Right lobe of liver (tissue), 6 donors: ENCODE data around the gene COMT. TPM values are rescaled to one million over a fixed set of nuclear protein-coding genes. Genes with fewer than 3 reads are reported as not detected.

ENCODE experiments used
- ATAC-seq, 4 donors: fragments of 200-7000 bp; cut with Tn5 transposase; one replicate each; pipeline ENCODE4 v1.9.1; 2020; ENCODE audit warnings: mild to moderate bottlenecking in 4 of 4, moderate library complexity in 4 of 4
- DNase-seq, 3 donors: peaks; one replicate each; pipeline ENCODE4 v3.0.0-alpha.2; 2020
- H3K27ac ChIP-seq, 3 donors: fragments of 200-600 bp; one replicate each; pipeline ENCODE4 v1.8.0; 2022
- H3K27me3 ChIP-seq, 2 donors: fragments of 200-600 bp; one replicate each; pipeline ENCODE4 v1.8.0; 2022
- H3K36me3 ChIP-seq, 4 donors: fragments of 200-600 bp; sonication (generic) in 1 of 4; one replicate each; pipeline versions ENCODE4 v1.5.1 to v1.8.0; 2017 to 2022; ENCODE audit warnings: control low read depth in 1 of 4
- H3K4me1 ChIP-seq, 4 donors: fragments of 200-600 bp; sonication (generic) in 1 of 4; one replicate each; pipeline versions ENCODE4 v1.5.1 to v1.8.0; 2017 to 2022; ENCODE audit warnings: control low read depth in 1 of 4
- H3K4me3 ChIP-seq, 3 donors: fragments of 200-600 bp; one replicate each; pipeline ENCODE4 v1.8.0; 2022
- H3K9me3 ChIP-seq, 4 donors: fragments of 200-600 bp; sonication (generic) in 1 of 4; one replicate each; pipeline versions ENCODE4 v1.5.1 to v1.8.0; 2017 to 2022; ENCODE audit warnings: control low read depth in 1 of 4
- POLR2A ChIP-seq: fragments of 450-650 bp; IDR thresholded peaks from one replicate; pipeline ENCODE4 v1.6.1; 2017; ENCODE audit warnings: antibody characterized with exemption, mild to moderate bottlenecking
- WGBS: methylation state at CpG from one replicate; pipeline ENCODE4 v1.1.6; 2018; ENCODE audit warnings: low coverage, low lambda C conversion rate; ENCODE audit not compliant: insufficient coverage; ENCODE audit errors: missing lambda C conversion rate; 5-methylcytosine and 5-hydroxymethylcytosine counted together
- intact Hi-C, 2 donors: fragments of 100-400 bp; cut with DNase I; formaldehyde crosslinking; loops; one replicate each; pipeline versions ENCODE4 v1.11.2 to v1.14.1; 2022
- total RNA-seq, 6 experiments: library from RNA; depleted of rRNA in 2 of 6; stranded (reverse); fragments of >200 nt in 2 of 6; fragmentation: NEBNext Ultra II Directional in 3 of 6; extraction: Animal tissue kit (Norgen Biotek cat#: 25700) in 3 of 6; gene quantifications; one replicate each; pipeline versions ENCODE4 v1.1.0 to v1.2.4, GENCODE V29; 2016 to 2023
- TF ChIP-seq, protein P1 (sequence below), 4 donors: fragments of 200-600 bp in 3 of 4; fragments of 450-650 bp in 1 of 4; IDR thresholded peaks; one replicate each; pipeline versions ENCODE4 v1.5.1 to v1.8.0; 2016 to 2022; ENCODE audit warnings: antibody characterized with exemption in 4 of 4, mild to moderate bottlenecking in 2 of 4
- donor health status: DM: no; HTN: yes; CAD: no.
- donor health status: DM: no; HTN: no; CAD: no.
- donor health status: DM: no; HTN: no; CAD: no.
- donor health status: DM: no; HTN: yes; CAD: no.
- donor health status: DM: no; HTN: yes; CAD: no.

The COMT gene
- total RNA-seq, 6 experiments from 2014 or later = 144 to 270 (median 200) TPM

DNA sequence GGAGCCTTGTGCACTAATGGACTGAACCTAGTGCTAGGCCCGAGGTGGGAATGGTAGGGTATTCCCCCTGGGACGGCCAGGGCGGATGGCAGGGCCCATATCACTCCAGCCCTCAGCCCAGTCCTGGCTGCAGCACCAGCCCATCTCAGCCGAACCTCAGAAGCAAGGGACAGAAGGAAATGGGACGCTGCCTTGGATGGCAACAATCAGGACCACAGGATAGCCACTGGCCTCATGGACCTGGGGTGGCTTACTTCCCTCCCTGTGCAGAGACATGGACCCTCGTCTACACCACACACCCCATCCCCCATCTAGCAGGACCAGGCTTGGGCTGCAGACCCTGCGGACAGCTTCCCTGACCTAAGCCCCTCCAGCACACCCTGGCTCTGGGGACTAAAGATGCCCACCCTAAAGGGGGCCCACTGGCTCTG is 50.9 kb downstream of the COMT start:
- peaks cover 0 to 13% (median 0%) of the 10 kb centered on the region in 4 donors for H3K4me1 ChIP-seq
- H3K27me3 ChIP-seq = no peaks in the 10 kb centered on the region
- DNase-seq = peak in 2 of 3 donors; percentile 9 to 28
- ATAC-seq = no peak
- no peaks in the 10 kb centered on the region for H3K36me3 ChIP-seq
- intact Hi-C loops = no loop called here
- H3K4me3 ChIP-seq = no peak overlapping the region
- H3K27ac ChIP-seq = peak overlapping the region in 1 of 3 donors; percentile 18
- WGBS = 100% methylated on average over 1 of the region's 7 CpGs
- H3K9me3 ChIP-seq = no peaks in the 10 kb centered on the region
- TF ChIP-seq, protein P1, sequence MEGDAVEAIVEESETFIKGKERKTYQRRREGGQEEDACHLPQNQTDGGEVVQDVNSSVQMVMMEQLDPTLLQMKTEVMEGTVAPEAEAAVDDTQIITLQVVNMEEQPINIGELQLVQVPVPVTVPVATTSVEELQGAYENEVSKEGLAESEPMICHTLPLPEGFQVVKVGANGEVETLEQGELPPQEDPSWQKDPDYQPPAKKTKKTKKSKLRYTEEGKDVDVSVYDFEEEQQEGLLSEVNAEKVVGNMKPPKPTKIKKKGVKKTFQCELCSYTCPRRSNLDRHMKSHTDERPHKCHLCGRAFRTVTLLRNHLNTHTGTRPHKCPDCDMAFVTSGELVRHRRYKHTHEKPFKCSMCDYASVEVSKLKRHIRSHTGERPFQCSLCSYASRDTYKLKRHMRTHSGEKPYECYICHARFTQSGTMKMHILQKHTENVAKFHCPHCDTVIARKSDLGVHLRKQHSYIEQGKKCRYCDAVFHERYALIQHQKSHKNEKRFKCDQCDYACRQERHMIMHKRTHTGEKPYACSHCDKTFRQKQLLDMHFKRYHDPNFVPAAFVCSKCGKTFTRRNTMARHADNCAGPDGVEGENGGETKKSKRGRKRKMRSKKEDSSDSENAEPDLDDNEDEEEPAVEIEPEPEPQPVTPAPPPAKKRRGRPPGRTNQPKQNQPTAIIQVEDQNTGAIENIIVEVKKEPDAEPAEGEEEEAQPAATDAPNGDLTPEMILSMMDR (IDR thresholded peaks at IDR 0.05) = no peak
- TF ChIP-seq POLR2A = no peak

DNA sequence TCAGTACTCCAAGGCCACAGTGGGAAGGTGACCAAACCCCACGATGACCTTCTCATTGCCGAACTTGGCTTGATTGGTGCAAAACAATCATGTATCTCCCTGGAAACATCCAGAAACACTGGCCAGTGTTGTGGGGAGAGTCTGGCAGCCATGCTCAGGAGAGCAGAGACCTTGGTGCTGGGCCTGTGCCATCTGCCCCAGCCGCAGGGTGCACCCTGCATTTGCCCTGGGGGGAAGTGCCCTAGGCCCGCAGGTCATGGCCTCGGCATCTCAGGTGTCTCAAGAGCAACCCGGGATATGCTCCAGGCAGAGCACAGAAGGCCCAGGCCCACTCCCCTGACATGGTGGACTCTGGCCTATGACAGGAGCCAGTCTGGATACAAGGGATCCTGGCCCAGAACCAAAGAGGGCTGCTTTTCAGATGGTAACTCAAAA is 51.4 kb downstream of the COMT start:
- intact Hi-C loops = no loop called here
- 50% methylated on average over 1 of the region's 6 CpGs for WGBS
- no peaks in the 10 kb centered on the region for H3K27me3 ChIP-seq
- peak overlapping the region in 1 of 3 donors; percentile 18 for H3K27ac ChIP-seq
- no peaks in the 10 kb centered on the region for H3K9me3 ChIP-seq
- DNase-seq (peak in 2 of 3 donors; percentile 17 to 67), ATAC-seq (peak in 2 of 4 donors; percentile 40 to 52)
- H3K36me3 ChIP-seq = no peaks in the 10 kb centered on the region
- H3K4me3 ChIP-seq = no peak overlapping the region
- H3K4me1 ChIP-seq = peaks cover 0 to 13% (median 0%) of the 10 kb centered on the region in 4 donors
- TF ChIP-seq POLR2A = no peak
- TF ChIP-seq, protein P1 (IDR thresholded peaks at IDR 0.05) = no peak

DNA sequence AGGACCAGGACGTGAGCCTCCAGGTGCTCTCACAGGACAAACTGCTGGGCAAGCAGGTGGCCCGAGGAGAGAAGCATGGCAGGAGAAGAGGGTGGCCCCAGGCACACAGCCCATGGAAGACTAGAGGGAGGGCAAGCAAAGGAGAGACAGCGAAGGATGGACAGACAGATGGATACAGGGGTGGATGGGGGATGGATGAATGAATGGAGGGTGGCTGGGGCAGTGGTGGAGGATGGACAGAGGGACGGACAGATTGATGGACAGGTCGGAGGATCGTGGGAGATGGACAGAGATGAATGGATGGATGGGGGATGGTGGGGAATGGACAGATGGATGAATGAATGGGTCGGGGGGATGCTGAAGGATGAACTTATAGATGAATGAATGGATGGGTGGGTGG is 52.4 kb downstream of the COMT start:
- no peaks in the 10 kb centered on the region for H3K27me3 ChIP-seq
- ATAC-seq (no peak), DNase-seq (peak in 1 of 3 donors; percentile 16)
- H3K36me3 ChIP-seq = no peaks in the 10 kb centered on the region
- no peak overlapping the region for H3K4me3 ChIP-seq
- no peak for TF ChIP-seq POLR2A
- TF ChIP-seq, protein P1 (IDR thresholded peaks at IDR 0.05) = no peak
- H3K27ac ChIP-seq = no peak overlapping the region
- H3K4me1 ChIP-seq = peaks cover 0 to 23% (median 2%) of the 10 kb centered on the region in 4 donors
- intact Hi-C loops = no loop called here
- 83% methylated on average over 6 of the region's 7 CpGs for WGBS
- no peaks in the 10 kb centered on the region for H3K9me3 ChIP-seq

DNA sequence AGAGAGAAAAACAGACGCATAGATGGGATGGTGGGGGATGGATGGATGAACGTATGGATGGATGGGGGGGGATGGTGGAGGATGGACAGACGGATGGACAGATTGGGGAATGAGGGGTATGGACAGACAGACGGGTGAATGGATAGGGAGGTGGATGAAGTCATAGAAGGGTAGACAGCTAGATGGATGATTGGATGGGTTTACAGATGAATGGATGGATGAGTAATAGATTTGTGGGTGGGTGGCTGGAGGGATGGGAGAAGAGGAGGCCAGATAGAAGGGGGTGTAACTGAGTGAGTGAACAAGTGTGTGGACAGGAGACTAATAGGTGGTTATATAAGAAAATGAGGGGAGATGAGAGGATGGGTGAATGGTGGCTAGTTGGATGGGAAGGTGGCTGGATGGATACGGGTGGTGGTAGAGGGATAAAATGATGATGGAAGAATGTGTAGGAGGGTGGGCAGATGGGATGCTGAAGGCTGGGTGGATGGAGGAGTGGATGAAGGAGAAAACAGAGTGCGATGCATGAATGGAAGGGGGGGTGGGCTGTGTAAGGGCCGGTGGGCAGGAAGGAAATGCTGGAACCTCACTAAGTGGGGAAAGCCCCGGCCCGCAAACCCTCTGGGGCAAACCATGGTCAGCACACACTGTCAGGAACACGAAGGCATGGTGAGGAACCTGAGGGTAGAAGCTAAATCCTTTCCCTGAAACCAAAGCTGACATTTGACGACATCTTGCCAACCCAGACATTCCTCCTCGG is 53.5 kb downstream of the COMT start:
- intact Hi-C loops = no loop called here
- Histone ChIP-seq H3K9me3 (no peaks in the 10 kb centered on the region), H3K27me3 (no peaks in the 10 kb centered on the region), H3K36me3 (no peaks in the 10 kb centered on the region), H3K4me3 (no peak overlapping the region), H3K27ac (no peak overlapping the region), H3K4me1 (peaks cover 0 to 34% (median 7%) of the 10 kb centered on the region in 4 donors)
- 74% methylated on average over 10 of the region's 12 CpGs for WGBS
- no peak for DNase-seq
- ATAC-seq = no peak
- TF ChIP-seq, protein P1 (IDR thresholded peaks at IDR 0.05) = no peak
